HCT116 (cell line): ENCODE measurements around the gene MARK1. TPM values are rescaled to one million over a fixed set of nuclear protein-coding genes. Genes with fewer than 3 reads are reported as not detected.

Experiments used
- ATAC-seq: fragments of 200-7000 bp; cut with Tn5 transposase; 2 replicates; pipeline ENCODE4 v1.9.1; 2020; ENCODE audit warnings: mild to moderate bottlenecking, moderate library complexity
- BruUV-seq: library from RNA; stranded (reverse); fragments of 400-500 nt; replicated peaks from 2 replicates; lab custom pipeline; 2021; lab: Mats Ljungman, UMichigan
- CTCF ChIA-PET: fragments of 300-600 bp; sonication (Branson Sonifier 250); formaldehyde crosslinking; loops from one replicate; lab custom pipeline; 2021; ENCODE audit warnings: antibody characterized with exemption; lab: Charles Lee
- POLR2A ChIA-PET: fragments of 300-600, 350-600 bp; sonication (Branson Sonifier 250); formaldehyde crosslinking; loops from one replicate; lab custom pipeline; 2021; ENCODE audit warnings: antibody characterized with exemption; lab: Charles Lee
- RAD21 ChIA-PET, 2 experiments: fragments of 300-600 bp; sonication (Branson Sonifier 250); formaldehyde crosslinking; loops; one replicate each; lab custom pipeline; 2023; ENCODE audit warnings: low total read pairs in 2 of 2; ENCODE audit not compliant: uncharacterized antibody in 2 of 2, unreplicated experiment in 2 of 2, low non-redundant PET in 1 of 2; lab: Charles Lee
- DNase-seq: peaks from one replicate; pipeline ENCODE4 v3.0.0-alpha.2; 2010; ENCODE audit warnings: low read depth, low spot score
- H2AFZ ChIP-seq: fragments of 200-600 bp; shearing (Covaris generic), sonication (generic); 2 replicates; pipeline ENCODE4 v1.6.1; 2017; ENCODE audit warnings: low read depth, mixed run types, mixed read lengths, antibody characterized with exemption, low read length; ENCODE audit not compliant: poor library complexity, severe bottlenecking
- H3K27ac ChIP-seq: 2 replicates; pipeline ENCODE4 v1.5.1; 2012; ENCODE audit warnings: low read depth, low read length
- H3K27me3 ChIP-seq: fragments of 200-600 bp; sonication (generic); 2 replicates; pipeline ENCODE4 v1.6.1; 2016; ENCODE audit warnings: mixed run types, low read length, mixed read lengths; ENCODE audit not compliant: insufficient read depth
- H3K36me3 ChIP-seq, 2 experiments: fragments of 200-500 bp in 1 of 2; fragments of 200-600 bp in 1 of 2; sonication (Bioruptor generic) in 1 of 2; sonication (generic) in 1 of 2; 2 replicates each; pipeline versions ENCODE4 v1.5.1 to v1.6.1; 2014 to 2016; ENCODE audit warnings: low read length in 2 of 2, inconsistent platforms in 1 of 2, mixed read lengths in 1 of 2, mixed run types in 1 of 2; ENCODE audit not compliant: insufficient read depth in 2 of 2, control insufficient read depth in 1 of 2
- H3K4me1 ChIP-seq, 2 experiments: fragments of 200-600 bp in 1 of 2; sonication (generic) in 1 of 2; 2 replicates each; pipeline versions ENCODE4 v1.5.1 to v1.6.1; 2012 to 2017; ENCODE audit warnings: low read length in 2 of 2, inconsistent platforms in 1 of 2, mild to moderate bottlenecking in 1 of 2, mixed read lengths in 1 of 2, mixed run types in 1 of 2, moderate library complexity in 1 of 2; ENCODE audit not compliant: insufficient read depth in 2 of 2, control insufficient read depth in 1 of 2
- H3K4me2 ChIP-seq: fragments of 200-600 bp; sonication (generic); 2 replicates; pipeline ENCODE4 v1.6.1; 2017; ENCODE audit warnings: mixed run types, low read length, mixed read lengths
- H3K4me3 ChIP-seq, 2 experiments: fragments of 200-600 bp in 1 of 2; sonication (generic) in 1 of 2; replicated peaks in 1 of 2; 2 replicates each; pipeline ENCODE4 v1.5.1; 2011 to 2016; ENCODE audit warnings: low read length in 2 of 2, control low read depth in 1 of 2, low read depth in 1 of 2, mild to moderate bottlenecking in 1 of 2, mixed read lengths in 1 of 2, mixed run types in 1 of 2
- H3K79me2 ChIP-seq: fragments of 200-600 bp; sonication (generic); 2 replicates; pipeline ENCODE4 v1.6.1; 2017; ENCODE audit warnings: mild to moderate bottlenecking, mixed run types, low read length, moderate library complexity, mixed read lengths; ENCODE audit not compliant: insufficient read depth
- H3K9ac ChIP-seq: fragments of 200-600 bp; sonication (generic); 2 replicates; pipeline ENCODE4 v1.6.1; 2016; ENCODE audit warnings: low read length, mixed read lengths
- H3K9me2 ChIP-seq: fragments of 200-600 bp; sonication (generic), shearing (Covaris generic); 2 replicates; pipeline ENCODE4 v1.6.1; 2017; ENCODE audit warnings: mixed run types, mild to moderate bottlenecking, moderate library complexity; ENCODE audit not compliant: insufficient read depth
- H3K9me3 ChIP-seq, 2 experiments: fragments of 200-500 bp in 1 of 2; fragments of 200-600 bp in 1 of 2; sonication (Bioruptor generic) in 1 of 2; sonication (generic) in 1 of 2; 2 replicates each; pipeline ENCODE4 v1.6.1; 2014 to 2017; ENCODE audit warnings: low read length in 2 of 2, mixed read lengths in 2 of 2, inconsistent platforms in 1 of 2, low read depth in 1 of 2, mild to moderate bottlenecking in 1 of 2, mixed run types in 1 of 2, moderate library complexity in 1 of 2; ENCODE audit not compliant: control insufficient read depth in 1 of 2, insufficient read depth in 1 of 2
- H4K20me1 ChIP-seq: fragments of 200-600 bp; sonication (generic), shearing (Covaris generic); 2 replicates; pipeline ENCODE4 v1.6.1; 2017; ENCODE audit warnings: mixed run types, mild to moderate bottlenecking, moderate library complexity; ENCODE audit not compliant: insufficient read depth
- ATF3 ChIP-seq: IDR thresholded peaks from 2 replicates; pipeline ENCODE4 v1.6.1; 2012
- CBX3 ChIP-seq: IDR thresholded peaks from 2 replicates; pipeline ENCODE4 v1.6.1; 2012; ENCODE audit warnings: low read depth
- CEBPB ChIP-seq: IDR thresholded peaks from 2 replicates; pipeline ENCODE4 v1.6.1; 2012; ENCODE audit warnings: low read depth
- EGR1 ChIP-seq: IDR thresholded peaks from 2 replicates; pipeline ENCODE4 v1.6.1; 2012; ENCODE audit warnings: low read depth
- ELF1 ChIP-seq: IDR thresholded peaks from 2 replicates; pipeline ENCODE4 v1.6.1; 2012; ENCODE audit warnings: low read depth, borderline replicate concordance
- EZH2 ChIP-seq: fragments of 200-600 bp; sonication (generic); IDR thresholded peaks from 2 replicates; pipeline ENCODE4 v1.6.1; 2017; ENCODE audit warnings: antibody characterized with exemption, mixed run types
- EZH2phosphoT487 ChIP-seq: fragments of 200-600 bp; IDR thresholded peaks from 2 replicates; pipeline ENCODE4 v1.6.1; 2018; ENCODE audit warnings: antibody characterized with exemption, borderline replicate concordance
- JUND ChIP-seq: IDR thresholded peaks from 2 replicates; pipeline ENCODE4 v1.6.1; 2012
- POLR2A ChIP-seq: IDR thresholded peaks from 2 replicates; pipeline ENCODE4 v1.7.0; 2011; ENCODE audit warnings: borderline replicate concordance; ENCODE audit not compliant: insufficient read depth, insufficient read length; ENCODE audit errors: extremely low read depth
- RAD21 ChIP-seq: IDR thresholded peaks from 2 replicates; pipeline ENCODE4 v1.6.1; 2012; ENCODE audit warnings: low read depth, mild to moderate bottlenecking
- SIN3A ChIP-seq: IDR thresholded peaks from 2 replicates; pipeline ENCODE4 v1.6.1; 2012; ENCODE audit warnings: low read depth
- SP1 ChIP-seq: IDR thresholded peaks from 2 replicates; pipeline ENCODE4 v1.6.1; 2012; ENCODE audit warnings: low read depth
- SRF ChIP-seq: IDR thresholded peaks from 2 replicates; pipeline ENCODE4 v1.6.1; 2012; ENCODE audit warnings: low read depth
- YY1 ChIP-seq: IDR thresholded peaks from 2 replicates; pipeline ENCODE4 v1.6.1; 2011; ENCODE audit warnings: low read length, low read depth, moderate library complexity, mild to moderate bottlenecking; ENCODE audit not compliant: insufficient replicate concordance; ENCODE audit errors: extremely low read depth
- ZFX ChIP-seq: fragments of 450-650 bp; IDR thresholded peaks from 2 replicates; pipeline ENCODE4 v1.6.1; 2017
- ZNF274 ChIP-seq: fragments of 200-500 bp; sonication (Bioruptor generic); IDR thresholded peaks from 2 replicates; pipeline ENCODE4 v1.6.1; 2014; ENCODE audit warnings: mild to moderate bottlenecking, low read depth, low read length, inconsistent platforms
- intact Hi-C: fragments of 100-400 bp; cut with micrococcal nuclease; formaldehyde crosslinking; loops from 2 replicates; pipeline ENCODE4 v1.10.0; 2022
- total RNA-seq: library from RNA; stranded (reverse); gene quantifications from one replicate; pipeline ENCODE4 v1.2.1, GENCODE V29; 2021; ENCODE audit not compliant: unreplicated experiment
- TF ChIP-seq, protein P1 (sequence below): IDR thresholded peaks from 2 replicates; pipeline ENCODE4 v1.6.1; 2011; ENCODE audit warnings: mild to moderate bottlenecking, low read length, moderate library complexity; ENCODE audit not compliant: insufficient replicate concordance; ENCODE audit errors: extremely low read depth
- TF ChIP-seq, protein P2 (sequence below), 3 experiments: fragments of 200-600 bp in 1 of 3; sonication (generic) in 1 of 3; IDR thresholded peaks in 2 of 3; conservative IDR thresholded peaks in 1 of 3; 2 replicates each; pipeline ENCODE4 v1.5.1; 2012 to 2017; ENCODE audit warnings: low read depth in 2 of 3, low read length in 2 of 3, antibody characterized with exemption in 1 of 3, borderline replicate concordance in 1 of 3, control low read depth in 1 of 3, mild to moderate bottlenecking in 1 of 3, mixed read lengths in 1 of 3, mixed run types in 1 of 3, moderate library complexity in 1 of 3; ENCODE audit not compliant: insufficient read depth in 1 of 3

The MARK1 gene
- total RNA-seq, 1 experiment from 2014 or later: 3.6 TPM

GRCh38 chr1:220669005-220669404 is 141.1 kb downstream of the MARK1 start (continued):
- TF ChIP-seq POLR2A (no peak), EZH2 (no peak), ATF3 (no peak), ZNF274 (no peak), CEBPB (no peak)
- TF ChIP-seq, protein P1, sequence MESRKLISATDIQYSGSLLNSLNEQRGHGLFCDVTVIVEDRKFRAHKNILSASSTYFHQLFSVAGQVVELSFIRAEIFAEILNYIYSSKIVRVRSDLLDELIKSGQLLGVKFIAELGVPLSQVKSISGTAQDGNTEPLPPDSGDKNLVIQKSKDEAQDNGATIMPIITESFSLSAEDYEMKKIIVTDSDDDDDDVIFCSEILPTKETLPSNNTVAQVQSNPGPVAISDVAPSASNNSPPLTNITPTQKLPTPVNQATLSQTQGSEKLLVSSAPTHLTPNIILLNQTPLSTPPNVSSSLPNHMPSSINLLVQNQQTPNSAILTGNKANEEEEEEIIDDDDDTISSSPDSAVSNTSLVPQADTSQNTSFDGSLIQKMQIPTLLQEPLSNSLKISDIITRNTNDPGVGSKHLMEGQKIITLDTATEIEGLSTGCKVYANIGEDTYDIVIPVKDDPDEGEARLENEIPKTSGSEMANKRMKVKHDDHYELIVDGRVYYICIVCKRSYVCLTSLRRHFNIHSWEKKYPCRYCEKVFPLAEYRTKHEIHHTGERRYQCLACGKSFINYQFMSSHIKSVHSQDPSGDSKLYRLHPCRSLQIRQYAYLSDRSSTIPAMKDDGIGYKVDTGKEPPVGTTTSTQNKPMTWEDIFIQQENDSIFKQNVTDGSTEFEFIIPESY: no peak

- no peaks in the 10 kb centered on the region; a peak in 1 of 4 replicates for H3K9me3 ChIP-seq
- H3K79me2 ChIP-seq: no peaks in the 10 kb centered on the region
- no peaks in the 10 kb centered on the region for H4K20me1 ChIP-seq
- no peak overlapping the region for H3K4me2 ChIP-seq
- H3K27me3 ChIP-seq: no peaks in the 10 kb centered on the region
- H3K9ac ChIP-seq: no peak overlapping the region
- H3K9me2 ChIP-seq: no peaks in the 10 kb centered on the region
- no peak overlapping the region for H2AFZ ChIP-seq
- H3K36me3 ChIP-seq: no peaks in the 10 kb centered on the region
- ChIA-PET POLR2A (no interaction called here), RAD21 (no interaction called here), CTCF (no interaction called here)
- ATAC-seq (no peak), DNase-seq (no peak)
- no TSS peak for BruUV-seq
- TF ChIP-seq CBX3 (no peak), ZFX (no peak), ELF1 (no peak), EZH2phosphoT487 (no peak), ATF3 (no peak), SIN3A (no peak), YY1 (no peak), ZNF274 (no peak), SP1 (no peak), JUND (no peak), SRF (no peak), POLR2A (no peak), RAD21 (no peak), EGR1 (no peak)
- TF ChIP-seq, protein P2, sequence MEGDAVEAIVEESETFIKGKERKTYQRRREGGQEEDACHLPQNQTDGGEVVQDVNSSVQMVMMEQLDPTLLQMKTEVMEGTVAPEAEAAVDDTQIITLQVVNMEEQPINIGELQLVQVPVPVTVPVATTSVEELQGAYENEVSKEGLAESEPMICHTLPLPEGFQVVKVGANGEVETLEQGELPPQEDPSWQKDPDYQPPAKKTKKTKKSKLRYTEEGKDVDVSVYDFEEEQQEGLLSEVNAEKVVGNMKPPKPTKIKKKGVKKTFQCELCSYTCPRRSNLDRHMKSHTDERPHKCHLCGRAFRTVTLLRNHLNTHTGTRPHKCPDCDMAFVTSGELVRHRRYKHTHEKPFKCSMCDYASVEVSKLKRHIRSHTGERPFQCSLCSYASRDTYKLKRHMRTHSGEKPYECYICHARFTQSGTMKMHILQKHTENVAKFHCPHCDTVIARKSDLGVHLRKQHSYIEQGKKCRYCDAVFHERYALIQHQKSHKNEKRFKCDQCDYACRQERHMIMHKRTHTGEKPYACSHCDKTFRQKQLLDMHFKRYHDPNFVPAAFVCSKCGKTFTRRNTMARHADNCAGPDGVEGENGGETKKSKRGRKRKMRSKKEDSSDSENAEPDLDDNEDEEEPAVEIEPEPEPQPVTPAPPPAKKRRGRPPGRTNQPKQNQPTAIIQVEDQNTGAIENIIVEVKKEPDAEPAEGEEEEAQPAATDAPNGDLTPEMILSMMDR (IDR thresholded peaks at IDR 0.05 in 2 of 3, conservative IDR thresholded peaks at IDR 0.05 in 1 of 3; ENCODE audit: borderline replicate concordance in 1 of 3, insufficient read depth in 1 of 3, low read depth in 2 of 3, low read length in 2 of 3): no peak
- TF ChIP-seq, protein P1: no peak
- H3K4me1 ChIP-seq: no peaks in the 10 kb centered on the region
- H3K4me3 ChIP-seq: no peak overlapping the region
- H3K27ac ChIP-seq: no peak overlapping the region
- intact Hi-C loops: no loop called here
Measured at GRCh38 chr1:220670365-220670764, 142.4 kb downstream of the MARK1 start.
